H1 (cell line): ENCODE measurements around the gene HSPB1. TPM values are rescaled to one million over a fixed set of nuclear protein-coding genes. Genes with fewer than 3 reads are reported as not detected.

Experiments
- CTCF ChIA-PET: fragments of 300-600 bp; sonication (Branson Sonifier 250); formaldehyde crosslinking; loops from one replicate; lab custom pipeline; 2021; ENCODE audit not compliant: partially characterized antibody; lab: Charles Lee
- POLR2A ChIA-PET: fragments of 300-600 bp; sonication (Branson Sonifier 250); formaldehyde crosslinking; loops from one replicate; lab custom pipeline; 2021; ENCODE audit warnings: inconsistent platforms; ENCODE audit not compliant: partially characterized antibody; lab: Charles Lee
- DNase-seq, 2 experiments: peaks; one replicate each; pipeline versions ENCODE4 v3.0.0 to v3.0.0-alpha.2; 2010 to 2022; ENCODE audit warnings: low spot score in 2 of 2, low read depth in 1 of 2, mixed read lengths in 1 of 2
- FAIRE-seq: peaks from 2 replicates; lab custom pipeline; 2011; peaks lifted over from hg19 to GRCh38; lab: Jason Lieb, UNC
- H2AFZ ChIP-seq: 2 replicates; pipeline ENCODE4 v1.8.1; 2012; ENCODE audit warnings: low read length, inconsistent platforms
- H2AK5ac ChIP-seq: 2 replicates; pipeline ENCODE4 v1.6.1; 2013; ENCODE audit warnings: low read depth, low read length
- H2BK120ac ChIP-seq: replicated peaks from 2 replicates; pipeline ENCODE3; 2013; ENCODE audit warnings: low read depth, low read length, inconsistent platforms
- H2BK12ac ChIP-seq: 2 replicates; pipeline ENCODE4 v1.6.1; 2013; ENCODE audit warnings: low read depth, low read length
- H2BK15ac ChIP-seq: 2 replicates; pipeline ENCODE4 v1.6.1; 2013; ENCODE audit warnings: low read length
- H2BK20ac ChIP-seq: 2 replicates; pipeline ENCODE4 v1.6.1; 2013; ENCODE audit warnings: low read length
- H2BK5ac ChIP-seq: 2 replicates; pipeline ENCODE4 v1.6.1; 2013; ENCODE audit warnings: low read depth, low read length
- H3K14ac ChIP-seq: 2 replicates; pipeline ENCODE4 v1.6.1; 2013; ENCODE audit warnings: inconsistent platforms; ENCODE audit not compliant: insufficient read length
- H3K18ac ChIP-seq: 2 replicates; pipeline ENCODE4 v1.6.1; 2013; ENCODE audit warnings: low read length; ENCODE audit errors: extremely low read depth
- H3K23ac ChIP-seq: 2 replicates; pipeline ENCODE4 v1.6.1; 2013; ENCODE audit warnings: inconsistent platforms; ENCODE audit not compliant: insufficient read length
- H3K23me2 ChIP-seq: 2 replicates; pipeline ENCODE4 v1.6.1; 2013; ENCODE audit warnings: low read depth, low read length
- H3K27ac ChIP-seq: 2 replicates; pipeline ENCODE4 v1.6.1; 2011; ENCODE audit warnings: low read depth, low read length, inconsistent platforms
- H3K27me3 ChIP-seq, 4 experiments: replicated peaks in 1 of 4; 1 replicate in 1 of 4; 2 replicates in 3 of 4; pipeline versions ENCODE4 v1.6.1 to v1.8.1; 2011 to 2013; ENCODE audit warnings: low read length in 3 of 4, mild to moderate bottlenecking in 3 of 4, inconsistent platforms in 2 of 4, mixed read lengths in 2 of 4, moderate library complexity in 1 of 4; ENCODE audit not compliant: control insufficient read depth in 3 of 4, insufficient read depth in 3 of 4; ENCODE audit errors: extremely low read depth in 1 of 4
- H3K36me3 ChIP-seq, 4 experiments: 2 replicates each; pipeline versions ENCODE4 v1.6.1 to v1.8.1; 2011 to 2013; ENCODE audit warnings: mild to moderate bottlenecking in 4 of 4, low read length in 3 of 4, moderate library complexity in 2 of 4, control low read depth in 1 of 4, inconsistent platforms in 1 of 4; ENCODE audit not compliant: insufficient read depth in 4 of 4, control insufficient read depth in 2 of 4
- H3K4ac ChIP-seq: replicated peaks from 2 replicates; pipeline ENCODE3; 2013; ENCODE audit warnings: low read length, low read depth, mixed read lengths, inconsistent platforms; ENCODE audit not compliant: insufficient read length
- H3K4me1 ChIP-seq, 4 experiments: replicated peaks in 1 of 4; 1 replicate in 1 of 4; 2 replicates in 3 of 4; pipeline versions ENCODE4 v1.6.1 to v1.8.1; 2011 to 2013; ENCODE audit warnings: low read length in 3 of 4, inconsistent platforms in 2 of 4, mixed read lengths in 1 of 4; ENCODE audit not compliant: insufficient read depth in 4 of 4, control insufficient read depth in 3 of 4
- H3K4me2 ChIP-seq, 2 experiments: 2 replicates each; pipeline versions ENCODE4 v1.6.1 to v1.8.1; 2011 to 2013; ENCODE audit warnings: low read depth in 2 of 2, low read length in 2 of 2, control low read depth in 1 of 2, inconsistent platforms in 1 of 2, mild to moderate bottlenecking in 1 of 2; ENCODE audit not compliant: insufficient read depth in 1 of 2
- H3K4me3 ChIP-seq, 4 experiments: fragments of 200-600, 300-600 bp in 1 of 4; sonication (generic), shearing (Covaris generic), sonication (Bioruptor Twin) in 1 of 4; 2 replicates each; pipeline versions ENCODE4 v1.5.1 to v1.8.1; 2011 to 2016; ENCODE audit warnings: low read length in 4 of 4, low read depth in 3 of 4, control low read depth in 2 of 4, inconsistent platforms in 2 of 4, mild to moderate bottlenecking in 2 of 4, mixed read lengths in 1 of 4, moderate library complexity in 1 of 4; ENCODE audit not compliant: insufficient read depth in 2 of 4; ENCODE audit errors: extremely low read depth in 1 of 4
- H3K56ac ChIP-seq: replicated peaks from 2 replicates; pipeline ENCODE3; 2013; ENCODE audit warnings: low read depth, mild to moderate bottlenecking, mixed read lengths, low read length, inconsistent platforms; ENCODE audit not compliant: insufficient read length
- H3K79me1 ChIP-seq: 2 replicates; pipeline ENCODE4 v1.6.1; 2013; ENCODE audit warnings: low read depth, low read length, control low read depth
- H3K79me2 ChIP-seq, 2 experiments: 2 replicates each; pipeline versions ENCODE4 v1.6.1 to v1.8.1; 2012 to 2013; ENCODE audit warnings: low read length in 2 of 2, mild to moderate bottlenecking in 2 of 2, inconsistent platforms in 1 of 2; ENCODE audit not compliant: insufficient read depth in 2 of 2, control insufficient read depth in 1 of 2
- H3K9ac ChIP-seq, 4 experiments: replicated peaks in 1 of 4; 1 replicate in 1 of 4; 2 replicates in 3 of 4; pipeline versions ENCODE4 v1.6.1 to v1.8.1; 2011 to 2013; ENCODE audit warnings: low read depth in 3 of 4, low read length in 3 of 4, control low read depth in 2 of 4, mild to moderate bottlenecking in 2 of 4, moderate library complexity in 2 of 4, inconsistent platforms in 1 of 4; ENCODE audit errors: extremely low read depth in 1 of 4
- H3K9me3 ChIP-seq, 2 experiments: 2 replicates each; pipeline versions ENCODE4 v1.6.1 to v1.8.1; 2012 to 2013; ENCODE audit warnings: mild to moderate bottlenecking in 2 of 2, moderate library complexity in 2 of 2, control low read depth in 1 of 2, inconsistent platforms in 1 of 2, low read depth in 1 of 2, low read length in 1 of 2, mixed read lengths in 1 of 2; ENCODE audit not compliant: insufficient read depth in 2 of 2
- H4K20me1 ChIP-seq, 2 experiments: replicated peaks in 1 of 2; 2 replicates each; pipeline versions ENCODE3 to v1.8.1; 2011 to 2013; ENCODE audit warnings: inconsistent platforms in 2 of 2, low read length in 2 of 2, mild to moderate bottlenecking in 1 of 2; ENCODE audit not compliant: insufficient read depth in 2 of 2, control insufficient read depth in 1 of 2
- H4K5ac ChIP-seq: 2 replicates; pipeline ENCODE4 v1.6.1; 2013; ENCODE audit warnings: low read length, low read depth, mixed read lengths, inconsistent platforms; ENCODE audit not compliant: insufficient read length
- H4K8ac ChIP-seq: 2 replicates; pipeline ENCODE4 v1.8.0; 2013; ENCODE audit warnings: mild to moderate bottlenecking, moderate library complexity, low read length, inconsistent platforms; ENCODE audit not compliant: insufficient read depth; ENCODE audit errors: extremely low read depth
- H4K91ac ChIP-seq: replicated peaks from 2 replicates; pipeline ENCODE3; 2013; ENCODE audit warnings: low read length, mixed read lengths, inconsistent platforms; ENCODE audit not compliant: insufficient read length
- POLR2AphosphoS5 ChIP-seq: IDR thresholded peaks from 2 replicates; pipeline ENCODE4 v1.6.1; 2011; ENCODE audit warnings: low read depth, low read length
- RXRA ChIP-seq: IDR thresholded peaks from 2 replicates; pipeline ENCODE4 v1.6.1; 2011; ENCODE audit warnings: low read depth, mild to moderate bottlenecking, low read length, moderate library complexity; ENCODE audit not compliant: insufficient read depth
- SIN3A ChIP-seq, 2 experiments: IDR thresholded peaks in 1 of 2; conservative IDR thresholded peaks in 1 of 2; 2 replicates each; pipeline ENCODE4 v1.6.1; 2011 to 2012; ENCODE audit warnings: low read length in 2 of 2, improper control_type of control experiment in 1 of 2, low read depth in 1 of 2, mild to moderate bottlenecking in 1 of 2
- WGBS, 2 experiments: shearing (Covaris generic) in 1 of 2; methylation state at CpG; one replicate each; pipeline versions ENCODE4 v1.1.6 to v1.1.7; 2013 to 2015; ENCODE audit warnings: low lambda C conversion rate in 2 of 2, mixed read lengths in 2 of 2, inconsistent platforms in 1 of 2, low coverage in 1 of 2, missing lambda C conversion rate in 1 of 2; ENCODE audit not compliant: insufficient replicate concordance in 2 of 2, insufficient coverage in 1 of 2, insufficient read length in 1 of 2; ENCODE audit errors: extremely low coverage in 1 of 2, missing lambda C conversion rate in 1 of 2; 5-methylcytosine and 5-hydroxymethylcytosine counted together
- polyA plus RNA-seq, 7 experiments: library from polyadenylated mRNA; depleted of rRNA in 3 of 7; stranded (reverse) in 5 of 7; unstranded in 2 of 7; fragments of >200 nt in 5 of 7; fragments of 200-250 nt in 2 of 7; gene quantifications; 1 replicate in 5 of 7; 2 replicates in 1 of 7; 4 replicates in 1 of 7; pipeline versions ENCODE4 v1.2.1 to v1.2.3, GENCODE V29; 2011 to 2013; ENCODE audit warnings: missing spikeins in 2 of 7, mixed read lengths in 2 of 7
- total RNA-seq: library from RNA; stranded (reverse); fragmentation: NEBNext Ultra II Directional; extraction: Animal tissue kit (Norgen Biotek cat#: 25700); gene quantifications from 2 replicates; pipeline ENCODE4 v1.2.1, GENCODE V29; 2021

HSPB1 gene
- total and polyA plus RNA-seq, 2 of the 8 experiments (the other 6 are each of a cell fraction or from before 2014, with no cell fraction given) = 165 to 254 TPM

- no peak overlapping the region for H3K4me2 ChIP-seq
These were observed 49.7 kb downstream of the HSPB1 start for GRCh38 chr7:76352193-76352592.

More at GRCh38 chr7:76352193-76352592, 49.7 kb downstream of the HSPB1 start:
- Histone ChIP-seq H3K4ac (no peak overlapping the region), H4K20me1 (peaks cover 43 to 50% of the 10 kb centered on the region in 2 experiments), H3K79me2 (peaks cover 73 to 100% of the 10 kb centered on the region in 2 experiments), H2AFZ (no peak overlapping the region), H4K8ac (no peak overlapping the region), H2BK12ac (no peak overlapping the region), H3K9ac (no peak overlapping the region), H3K36me3 (peaks cover 8 to 52% (median 28%) of the 10 kb centered on the region in 4 experiments; a peak in 7 of 8 replicates), H2BK20ac (no peak overlapping the region), H3K4me3 (no peak overlapping the region), H3K4me1 (peaks cover 0 to 3% (median 1%) of the 10 kb centered on the region in 4 experiments; a peak in 3 of 7 replicates), H4K5ac (no peak overlapping the region), H2AK5ac (no peak overlapping the region), H3K23me2 (no peaks in the 10 kb centered on the region), H3K23ac (no peak overlapping the region), H3K14ac (no peak overlapping the region), H3K56ac (no peak overlapping the region), H3K27me3 (no peaks in the 10 kb centered on the region), H2BK120ac (no peak overlapping the region), H2BK5ac (no peak overlapping the region), H3K79me1 (no peaks in the 10 kb centered on the region), H4K91ac (no peak overlapping the region), H3K18ac (no peak overlapping the region), H3K9me3 (no peaks in the 10 kb centered on the region), H2BK15ac (no peak overlapping the region), H3K27ac (no peak overlapping the region)
- TF ChIP-seq SIN3A (conservative IDR thresholded peaks at IDR 0.05 in 1 of 2, IDR thresholded peaks at IDR 0.05 in 1 of 2; ENCODE audit: low read depth in 1 of 2, low read length in 2 of 2) (peak; percentile 61 to 68; a peak in 1 of 4 replicates), POLR2AphosphoS5 (peak; percentile 40; the same call in 1 of the 2 replicates), RXRA (no peak)
- WGBS, 2 experiments = 93% methylated on average over 6 of the region's 6 CpGs; no CpG with 5 or more reads in 1 of the 2 experiments
- POLR2A ChIA-PET = interaction anchor here (0.6 to 14.3 kb wide), 11 partner anchors 8 to 320 kb away, joined by 3 to 249 read pairs (median 4); partner anchors contain the start of gene HSPB1
- CTCF ChIA-PET = interaction anchor here (1.2 to 1.4 kb wide), 2 partner anchors 19 to 22 kb away, joined by 4 read pairs; no protein-coding TSS in a partner anchor
- no peak for FAIRE-seq
- no peak for DNase-seq
